GM19395 (cell line): ENCODE measurements around the gene SPDEF.

Experiments used
- ATAC-seq: cut with Tn5 transposase; IDR thresholded peaks from one replicate; pipeline ENCODE4 v1.9.1; 2021; ENCODE audit warnings: mild to moderate bottlenecking, moderate library complexity; ENCODE audit not compliant: unreplicated experiment

SPDEF gene

DNA sequence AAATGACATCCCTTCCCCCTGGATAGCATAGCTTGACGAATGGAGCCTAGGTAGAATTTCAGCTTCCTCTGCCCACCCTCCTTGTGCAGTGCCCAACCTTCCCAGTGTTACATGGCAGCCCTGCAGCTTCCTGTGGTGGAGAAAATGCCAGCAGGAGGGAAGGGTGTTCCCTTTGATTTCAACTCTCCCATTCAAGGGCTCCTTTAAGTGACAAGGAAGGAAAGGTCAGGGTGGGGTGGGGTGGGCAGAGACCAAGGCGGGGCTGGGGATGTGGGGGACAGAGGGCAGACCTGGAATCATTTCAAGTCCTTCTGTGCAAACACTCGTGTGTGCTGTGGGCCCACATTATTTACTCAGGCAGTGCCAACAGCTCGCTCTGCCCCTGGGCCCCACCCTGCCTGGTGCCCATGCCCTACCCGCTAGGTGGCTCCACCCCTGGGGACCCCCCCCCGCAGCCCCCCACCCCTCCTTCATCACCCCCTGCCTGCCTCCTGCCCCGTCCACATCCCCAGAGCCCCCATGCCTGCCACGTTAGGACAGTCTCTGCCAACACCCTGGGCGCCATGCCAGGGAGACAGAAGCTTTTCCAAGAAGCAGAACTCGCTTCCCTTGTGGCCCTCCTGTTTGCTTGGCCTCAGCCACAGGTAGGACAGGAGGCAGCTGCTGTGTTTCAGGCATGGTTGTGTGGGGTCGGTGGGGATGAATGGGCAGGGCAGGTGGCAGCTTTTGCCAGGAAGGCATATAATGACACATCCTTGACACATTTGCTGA lies 9.4 kb downstream of the SPDEF start:
- ATAC-seq: no peak

- ATAC-seq: no peak
Measured at GRCh38 chr6:34544776-34545471, 11.2 kb downstream of the SPDEF start.

DNA sequence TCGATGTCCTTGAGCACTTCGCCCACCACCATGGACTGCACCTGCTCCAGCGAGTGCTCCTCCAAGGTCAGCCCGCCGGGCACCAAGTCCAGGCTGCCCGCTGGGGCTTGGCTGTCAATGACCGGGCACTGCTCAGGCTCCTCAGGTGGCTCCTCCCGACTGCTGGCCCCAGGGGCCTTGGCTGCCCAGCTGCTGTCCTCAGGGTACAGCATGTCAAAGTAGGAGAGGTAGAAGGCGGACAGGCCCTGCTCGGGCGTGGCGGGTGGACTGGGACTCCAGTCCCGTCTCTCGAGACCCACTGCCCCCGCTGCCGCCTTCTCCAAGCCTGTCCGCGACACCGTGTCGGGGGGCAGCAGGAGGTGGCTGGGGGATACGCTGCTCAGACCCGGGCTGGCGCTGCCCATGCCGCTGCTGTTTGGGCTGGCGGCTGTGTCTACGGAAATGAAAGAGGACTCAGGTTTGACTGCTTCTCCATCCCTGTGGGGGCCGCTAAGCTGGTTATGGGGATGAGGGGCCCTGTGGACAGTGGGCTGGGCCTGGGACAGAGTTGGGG lies 12.0 kb downstream of the SPDEF start:
- ATAC-seq: no peak

DNA sequence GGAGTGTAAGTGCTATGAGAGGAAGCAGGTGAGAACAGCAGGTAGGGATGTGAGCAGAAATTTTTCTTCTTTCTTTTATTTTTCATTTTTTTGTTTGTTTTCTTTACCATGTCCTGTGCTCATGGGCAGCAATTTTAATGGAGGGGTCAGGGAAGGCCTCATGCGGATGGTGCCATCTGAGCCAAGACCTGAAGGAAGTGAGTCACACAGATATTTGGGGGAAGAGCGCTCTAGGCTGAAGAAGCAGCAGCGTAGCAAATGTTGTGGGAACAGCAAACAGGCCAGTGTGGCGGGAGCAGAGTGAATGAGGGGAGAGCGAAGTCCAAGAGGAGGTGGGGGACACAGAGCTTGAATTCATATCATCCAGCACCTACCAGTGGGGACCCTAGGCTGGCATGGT lies 12.7 kb downstream of the SPDEF start:
- ATAC-seq: no peak

DNA sequence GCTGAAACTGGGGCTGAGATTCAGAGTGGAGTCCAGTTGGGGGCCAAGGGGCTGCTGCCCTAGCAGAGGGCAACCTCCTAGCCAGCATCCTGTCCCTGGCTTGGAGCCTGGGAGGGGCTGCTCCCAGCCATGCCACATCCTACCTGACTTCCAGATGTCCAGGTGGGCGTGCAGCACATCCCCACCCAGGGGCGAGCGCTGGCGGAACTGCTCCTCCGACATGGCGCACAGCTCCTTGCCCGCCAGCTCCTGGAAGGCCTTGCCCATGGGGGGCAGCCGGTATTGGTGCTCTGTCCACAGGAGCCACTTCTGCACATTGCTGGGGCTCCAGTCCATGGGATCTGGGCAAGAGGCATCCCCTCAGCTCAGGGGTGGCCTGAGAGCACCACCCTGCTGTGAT lies 15.3 kb downstream of the SPDEF start:
- ATAC-seq: no peak

GRCh38 chr6:34540222-34540621 lies 15.9 kb downstream of the SPDEF start:
- no peak for ATAC-seq

- ATAC-seq: no peak
Measured at GRCh38 chr6:34539181-34539580, 16.9 kb downstream of the SPDEF start.

- no peak for ATAC-seq
Measured at GRCh38 chr6:34538581-34538980, 17.5 kb downstream of the SPDEF start.

- ATAC-seq: no peak
Measured at GRCh38 chr6:34537922-34538550, 18.1 kb downstream of the SPDEF start.

- no peak for ATAC-seq
Measured at GRCh38 chr6:34536959-34537848, 18.9 kb downstream of the SPDEF start.

GRCh38 chr6:34536251-34536958 lies 19.7 kb downstream of the SPDEF start:
- no peak for ATAC-seq

DNA sequence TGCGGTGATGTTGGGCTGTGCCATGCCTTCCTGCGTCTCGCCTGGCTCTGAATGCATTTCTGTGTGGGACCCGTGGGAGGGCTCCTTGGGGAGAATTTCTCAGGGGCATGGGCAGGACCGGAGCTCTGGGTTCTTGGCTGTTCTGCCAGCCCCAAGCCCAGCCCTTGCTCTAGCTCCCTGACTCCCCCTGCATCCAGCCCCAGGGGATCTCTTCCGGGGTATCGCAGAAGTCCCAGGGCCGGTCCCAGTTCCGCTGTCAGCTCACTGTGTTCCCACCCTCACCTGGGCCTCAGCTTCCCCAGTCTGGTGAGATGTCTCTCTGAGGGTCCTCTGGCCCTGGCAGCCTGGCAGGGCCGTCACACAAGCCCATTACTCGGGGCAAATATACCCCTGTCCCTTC lies 20.5 kb downstream of the SPDEF start:
- no peak for ATAC-seq

DNA sequence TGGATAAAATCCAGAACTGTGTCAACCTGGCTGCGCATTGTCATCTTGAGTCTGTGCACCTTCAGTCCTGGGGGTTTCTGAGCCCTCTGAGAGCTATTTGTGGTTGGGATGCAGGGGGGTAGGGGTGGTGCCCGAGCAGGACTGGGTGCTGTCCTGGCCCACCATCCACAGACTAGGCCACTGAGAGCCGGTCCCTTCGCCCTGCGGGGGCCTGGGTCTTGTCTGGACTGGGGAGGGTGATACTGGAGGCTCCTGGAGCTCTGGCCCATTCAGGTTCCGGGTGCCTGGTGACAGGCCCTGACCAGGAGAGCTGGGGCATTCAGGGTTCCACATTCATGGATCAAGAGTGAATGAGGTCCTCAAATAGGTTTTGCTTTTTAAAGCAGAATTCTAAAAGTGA lies 20.9 kb downstream of the SPDEF start:
- ATAC-seq: no peak

DNA sequence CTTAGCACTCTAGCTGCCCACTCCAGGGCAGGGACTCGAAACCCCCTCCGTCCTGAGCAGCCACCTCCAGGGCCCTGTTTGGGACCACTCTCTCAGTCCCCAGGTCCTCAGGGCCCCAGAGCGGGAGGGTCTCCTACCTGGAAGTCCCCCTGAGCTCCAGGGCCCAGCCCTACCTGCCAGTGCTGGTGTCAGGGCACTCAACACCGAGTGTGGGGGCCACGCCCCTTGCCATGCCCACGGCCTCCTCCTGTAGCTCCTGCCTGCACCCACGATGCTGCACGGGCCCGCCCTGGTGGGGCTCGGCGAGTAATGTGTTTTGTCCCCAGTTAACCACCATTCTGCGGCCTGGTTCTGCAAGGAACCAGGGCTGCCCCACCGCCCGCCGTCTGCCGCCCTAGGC lies 21.5 kb downstream of the SPDEF start:
- no peak for ATAC-seq

- ATAC-seq: no peak
Measured at GRCh38 chr6:34534146-34534545, 22.0 kb downstream of the SPDEF start.

GRCh38 chr6:34532230-34532629 lies 23.9 kb downstream of the SPDEF start:
- no peak for ATAC-seq

DNA sequence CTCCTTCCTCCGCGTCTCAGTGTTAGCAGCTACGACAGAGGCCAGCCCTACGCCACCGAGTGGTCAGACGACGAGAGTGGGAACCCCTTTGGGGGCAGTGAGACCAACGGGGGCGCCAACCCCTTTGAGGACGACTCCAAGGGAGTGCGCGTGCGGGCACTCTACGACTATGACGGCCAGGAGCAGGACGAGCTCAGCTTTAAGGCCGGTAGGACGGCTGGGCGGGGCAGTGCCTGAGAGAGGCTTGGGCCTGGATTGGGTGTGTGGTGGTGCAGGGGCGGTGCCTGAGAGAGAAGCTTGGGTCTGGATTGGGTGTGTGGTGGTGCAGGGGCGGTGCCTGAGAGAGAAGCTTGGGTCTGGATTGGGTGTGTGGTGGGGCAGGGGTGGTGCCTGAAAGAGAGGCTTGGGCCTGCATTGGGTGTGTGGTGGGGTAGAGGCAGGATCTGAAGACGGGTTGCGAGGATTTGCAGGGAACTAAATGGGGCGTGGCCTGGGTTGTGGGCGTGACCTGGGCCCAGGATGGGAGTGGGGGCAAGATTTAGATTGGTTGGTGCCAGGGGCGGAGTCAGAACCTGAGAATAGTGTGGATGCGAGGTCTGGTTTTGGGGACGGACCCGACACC lies 24.4 kb downstream of the SPDEF start:
- ATAC-seq: peak; percentile 65

- ATAC-seq: no peak
Measured at GRCh38 chr6:34530753-34531365, 25.3 kb downstream of the SPDEF start.

GRCh38 chr6:34529665-34530327 lies 26.3 kb downstream of the SPDEF start:
- ATAC-seq: no peak
